GM18526 (cell line): ENCODE measurements around the gene MRPL49.

Experiments used
- POLR2A ChIP-seq: IDR thresholded peaks from 3 replicates; pipeline ENCODE4 v1.6.1; 2011; ENCODE audit not compliant: insufficient read length; ENCODE audit errors: extremely low read depth

Gene MRPL49

DNA sequence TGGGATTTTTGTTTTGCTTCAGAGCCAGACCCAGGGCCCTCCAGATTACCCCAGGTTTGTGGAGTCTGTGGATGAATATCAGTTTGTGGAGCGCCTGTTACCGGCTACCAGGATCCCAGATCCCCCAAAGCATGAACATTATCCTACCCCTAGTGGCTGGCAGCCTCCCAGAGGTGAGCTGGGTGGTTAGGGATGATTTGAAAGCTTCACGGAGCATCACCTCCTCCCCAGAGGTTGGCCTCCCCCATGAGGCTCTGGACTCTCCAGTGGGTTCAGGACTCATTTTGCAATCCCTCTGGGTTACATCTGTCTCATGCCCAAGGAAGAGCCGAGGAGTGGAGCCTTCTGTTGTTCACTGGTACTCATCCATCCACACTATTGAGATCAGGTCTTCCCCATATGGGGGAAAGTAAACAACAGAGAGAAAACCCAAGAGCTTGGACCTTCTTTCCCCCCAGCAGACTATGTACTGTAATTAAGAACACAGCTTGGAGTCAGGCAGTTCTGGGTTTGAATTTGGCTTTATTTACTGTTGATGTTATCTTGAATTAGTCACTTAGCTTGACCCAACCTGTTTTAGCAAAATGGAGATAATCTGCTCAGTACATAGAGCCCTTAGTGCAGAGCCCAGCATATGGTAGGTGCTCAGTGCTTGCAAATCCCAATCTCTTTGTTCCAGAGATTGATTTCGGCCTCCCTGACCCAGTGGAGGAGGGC, 2.5 kb downstream of the MRPL49 start:
- no peak for TF ChIP-seq POLR2A

DNA sequence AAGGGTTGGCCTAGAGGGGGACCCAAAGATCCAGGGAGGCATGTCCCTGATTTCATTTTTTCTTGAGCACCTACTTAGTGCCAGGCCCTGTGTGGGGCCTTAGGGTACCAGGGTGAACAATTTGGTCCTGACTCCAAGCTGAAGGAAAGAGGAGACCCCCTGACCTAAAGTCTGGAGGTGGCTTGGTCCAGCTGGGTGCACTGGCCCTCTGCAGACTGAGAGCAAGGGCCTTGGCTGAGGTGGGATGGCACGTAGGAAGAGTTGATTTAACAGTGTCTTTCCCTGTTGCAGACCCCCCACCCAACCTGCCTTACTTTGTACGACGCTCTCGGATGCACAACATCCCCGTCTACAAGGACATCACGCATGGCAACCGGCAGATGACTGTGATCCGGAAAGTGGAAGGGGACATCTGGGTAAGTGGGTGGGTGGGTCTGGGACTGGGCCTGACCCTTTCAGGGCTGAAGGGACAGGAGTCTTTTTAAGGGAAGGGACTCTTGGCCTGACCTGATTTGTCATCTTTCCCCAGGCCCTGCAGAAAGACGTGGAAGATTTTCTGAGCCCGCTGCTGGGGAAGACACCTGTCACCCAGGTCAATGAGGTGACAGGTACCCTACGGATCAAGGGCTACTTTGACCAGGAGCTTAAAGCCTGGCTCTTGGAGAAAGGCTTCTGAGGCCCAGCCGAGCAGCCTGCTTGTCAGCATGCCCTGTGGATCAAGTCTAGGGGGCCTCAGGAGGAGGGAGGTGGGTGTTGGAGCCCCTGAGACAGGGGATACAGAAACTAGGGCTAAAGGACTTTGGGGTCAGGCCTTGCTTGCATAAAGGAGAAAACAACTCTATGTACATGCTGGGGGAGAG, 3.3 kb downstream of the MRPL49 start:
- TF ChIP-seq POLR2A = no peak

DNA sequence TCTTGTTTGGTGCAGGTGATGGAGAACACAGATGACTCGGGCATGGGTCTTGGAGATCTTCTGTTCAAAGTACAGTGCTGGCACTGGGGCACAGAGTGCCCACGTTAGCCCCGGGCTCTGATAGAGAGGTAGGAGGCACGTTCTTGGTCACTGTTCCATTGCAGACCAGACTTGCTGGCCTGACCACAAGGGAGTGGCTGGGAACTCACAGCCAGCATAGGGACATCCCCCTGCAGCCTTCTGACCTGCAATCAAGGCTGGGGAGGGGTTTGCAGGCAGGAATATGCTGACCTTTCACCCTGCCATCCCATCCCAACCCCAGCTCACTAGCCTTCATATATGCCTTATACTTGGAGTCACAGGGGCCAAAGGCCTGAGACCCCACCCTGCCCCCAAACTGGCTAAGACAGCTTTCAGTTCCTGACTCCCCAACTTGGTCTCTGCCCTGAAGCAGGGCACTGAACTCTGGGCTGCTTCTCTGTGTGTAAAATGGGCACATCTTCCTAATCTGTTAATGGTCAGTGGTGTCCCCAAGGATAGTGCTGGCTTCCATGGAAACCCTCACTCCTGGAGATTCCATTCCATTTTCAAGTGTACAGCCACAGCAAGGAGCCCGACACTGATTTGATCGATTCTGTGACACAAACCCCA, 4.6 kb downstream of the MRPL49 start:
- TF ChIP-seq POLR2A = peak; percentile 17

DNA sequence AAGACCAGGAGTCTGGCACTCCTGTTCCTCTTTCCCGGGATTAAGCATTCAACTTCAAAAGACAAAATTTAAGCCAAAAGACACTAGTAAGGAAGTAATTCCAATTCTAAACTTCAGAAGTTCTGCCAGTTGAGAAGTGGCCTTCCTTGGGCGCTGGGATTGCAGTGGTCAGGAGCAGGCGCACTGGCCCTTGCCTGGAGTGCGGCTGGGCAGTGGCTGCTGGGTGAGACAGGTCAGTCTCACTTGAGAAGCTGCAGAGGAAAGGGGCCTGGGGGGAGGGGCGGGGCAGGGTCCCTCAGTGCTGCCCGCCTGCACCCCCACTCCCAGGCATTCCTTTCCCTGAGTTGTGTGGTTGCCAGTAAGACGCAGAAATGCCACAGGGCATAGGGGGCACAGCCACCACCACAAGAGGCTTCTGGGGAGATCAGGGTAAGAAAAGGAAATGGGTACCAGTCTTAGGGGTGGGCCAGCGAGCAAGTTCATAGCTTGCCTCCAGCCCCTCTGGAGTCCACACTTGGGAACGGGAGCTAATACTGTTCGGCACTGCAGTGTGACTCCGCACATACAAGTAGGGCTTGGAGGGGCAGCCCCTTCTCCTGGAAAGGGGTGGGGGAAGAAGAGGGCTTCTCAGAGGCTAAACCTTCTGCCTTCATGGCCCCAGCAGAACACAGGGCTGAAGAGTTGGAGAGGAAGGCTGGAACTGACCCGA, 5.5 kb downstream of the MRPL49 start:
- TF ChIP-seq POLR2A = no peak

DNA sequence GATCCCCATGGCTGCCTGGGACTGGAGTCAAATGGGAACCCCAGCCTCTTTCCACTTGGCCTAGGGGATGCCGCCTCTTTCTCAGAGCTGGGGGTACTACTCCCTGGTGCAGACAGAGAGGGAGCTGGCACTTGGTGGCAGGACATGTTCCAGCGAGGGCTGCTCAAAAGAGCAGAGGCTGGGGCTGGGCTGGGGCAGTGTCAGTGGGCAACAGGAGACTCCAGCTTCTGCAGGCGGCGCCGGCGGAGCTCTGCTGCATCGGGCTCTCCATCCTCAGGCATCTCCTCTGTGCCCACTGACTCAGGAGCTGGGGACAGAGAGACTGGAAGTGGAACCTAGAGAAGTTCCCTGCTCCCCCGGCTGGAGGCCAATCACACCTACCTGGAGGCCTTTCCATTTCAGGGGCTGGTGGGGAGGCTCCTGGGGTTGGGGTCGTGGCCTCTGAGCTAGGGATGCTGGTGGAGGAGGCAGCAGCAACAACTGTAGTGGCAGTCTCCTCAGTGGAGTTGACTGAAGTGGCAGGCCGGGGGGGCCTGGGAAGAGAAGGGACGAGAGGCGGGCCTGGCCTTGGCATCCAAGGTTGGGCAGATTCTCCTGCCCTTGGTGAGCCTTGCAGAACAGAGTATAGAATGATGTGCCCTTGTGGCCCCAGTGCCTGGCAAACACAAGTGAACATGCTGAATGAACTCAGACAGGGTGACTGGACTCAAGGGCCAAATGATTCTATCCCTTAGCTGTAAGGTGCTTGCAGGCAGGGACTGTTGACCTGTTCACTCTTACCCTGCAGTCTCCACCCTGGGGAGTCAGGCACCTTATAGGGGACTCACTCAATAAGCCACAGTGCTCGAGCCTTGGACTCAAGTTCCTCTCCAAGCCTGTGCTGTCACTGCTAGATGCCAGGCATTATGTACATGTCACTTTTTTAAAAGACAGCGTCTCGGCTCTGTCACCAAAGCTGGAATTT, 6.3 kb downstream of the MRPL49 start:
- no peak for TF ChIP-seq POLR2A

DNA sequence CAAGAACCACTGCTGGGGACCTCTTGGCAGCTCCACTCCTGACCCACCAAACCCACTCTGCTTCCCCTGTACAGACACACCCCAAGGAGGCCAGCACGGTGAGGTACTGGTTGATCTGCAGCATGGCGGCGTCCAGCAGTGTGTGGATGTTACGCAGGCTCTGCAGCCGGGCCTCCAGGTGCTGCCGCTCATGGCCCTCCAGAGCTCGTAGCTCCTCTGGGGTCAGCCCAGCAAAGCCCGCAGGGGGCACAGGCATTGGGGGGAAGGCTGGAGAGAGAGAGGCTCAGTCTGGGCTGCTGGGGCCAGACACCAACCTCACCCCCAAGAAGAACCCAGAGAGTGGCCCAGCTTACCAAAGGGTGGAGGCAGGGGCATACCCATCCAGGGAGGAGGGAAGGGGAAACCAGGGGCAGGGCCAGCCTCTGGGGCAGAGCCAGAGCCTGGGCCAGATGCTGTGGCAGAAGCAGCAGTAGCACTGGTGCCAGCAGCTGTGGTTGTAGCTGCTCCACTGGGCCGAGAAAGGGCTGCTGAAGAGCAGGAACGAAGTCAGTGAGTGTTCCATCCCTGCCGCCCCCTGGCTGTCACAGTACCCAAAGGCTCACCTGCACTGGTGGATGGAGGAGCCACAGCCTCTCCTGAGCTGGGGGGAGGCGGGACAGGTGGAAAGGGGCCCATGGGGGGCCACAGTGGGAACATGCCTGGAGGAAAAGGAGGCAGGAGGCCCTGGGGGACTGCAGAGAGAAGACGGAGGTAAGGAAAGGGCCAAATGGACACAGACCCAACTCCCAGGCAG, 7.7 kb downstream of the MRPL49 start:
- TF ChIP-seq POLR2A = no peak

DNA sequence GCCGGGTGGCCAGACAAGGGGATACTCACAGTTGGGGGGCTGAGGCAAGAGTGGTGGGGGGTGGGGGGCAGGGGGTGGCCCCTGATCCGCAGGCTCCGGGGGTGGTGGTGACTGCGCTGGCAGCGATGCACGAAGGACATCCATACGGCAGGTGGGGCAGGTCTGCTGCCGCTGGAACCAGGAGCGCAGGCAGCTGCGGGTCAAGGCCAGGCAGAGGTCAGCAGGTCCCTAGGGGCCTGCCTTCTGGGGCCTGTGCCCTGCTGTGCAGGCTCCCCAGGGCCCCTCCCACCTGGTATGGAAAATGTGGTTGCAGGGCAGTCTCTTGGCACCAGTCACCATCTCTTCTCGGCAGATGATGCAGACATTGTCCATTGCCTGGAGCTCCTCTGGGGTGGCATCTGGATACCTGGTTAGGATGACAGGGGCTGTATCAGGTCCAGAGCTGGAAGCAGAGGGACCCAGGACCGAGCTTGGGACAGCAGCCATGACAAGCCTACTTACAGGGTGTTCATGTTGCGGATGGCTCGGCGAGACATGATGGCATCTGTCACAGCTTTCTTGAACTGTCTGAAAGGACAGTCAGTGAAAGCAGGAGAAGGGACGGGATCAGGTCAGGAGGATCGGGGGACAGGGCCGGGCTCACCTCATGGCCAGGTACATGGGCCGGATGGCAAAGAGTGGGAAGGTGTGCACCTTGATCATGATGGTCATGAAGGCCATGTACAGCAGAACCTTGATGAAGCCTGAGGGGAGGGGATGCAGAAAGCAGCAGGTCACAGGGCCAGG, 8.7 kb downstream of the MRPL49 start:
- TF ChIP-seq POLR2A = no peak

DNA sequence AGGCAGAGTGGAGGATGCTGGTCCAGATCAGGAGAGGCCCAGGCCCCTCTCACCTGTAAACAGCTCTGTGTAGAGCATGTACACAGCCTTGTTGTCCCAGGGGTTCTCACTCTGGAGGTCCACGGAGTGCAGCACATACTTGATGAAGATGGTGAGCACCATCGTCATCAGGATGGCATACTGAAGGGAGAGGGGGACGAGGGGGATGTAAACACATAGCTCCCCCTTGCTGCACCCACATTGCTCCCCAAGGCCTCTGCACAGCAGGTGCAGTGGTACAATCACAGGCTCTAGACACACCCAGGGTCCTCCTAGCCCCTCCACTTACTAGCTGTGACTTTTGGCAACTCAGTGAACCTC, 9.3 kb downstream of the MRPL49 start:
- no peak for TF ChIP-seq POLR2A

DNA sequence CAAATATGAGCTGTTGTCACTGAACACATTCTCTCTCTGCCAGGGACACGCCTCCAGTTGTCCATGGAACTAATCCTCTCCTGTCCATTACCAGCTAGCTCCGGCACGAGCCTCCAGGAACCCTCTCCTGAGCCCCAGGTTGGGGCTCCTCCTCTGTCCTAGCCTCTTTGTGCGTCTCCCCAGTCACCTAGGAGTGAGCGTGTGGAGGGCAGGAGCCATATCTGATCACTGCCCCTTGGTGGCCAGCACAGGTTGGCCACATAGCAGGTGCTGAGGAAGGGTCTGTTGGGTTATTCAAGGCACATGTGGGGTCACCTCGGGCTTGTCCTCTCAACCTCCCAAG, 9.7 kb downstream of the MRPL49 start:
- TF ChIP-seq POLR2A = no peak

DNA sequence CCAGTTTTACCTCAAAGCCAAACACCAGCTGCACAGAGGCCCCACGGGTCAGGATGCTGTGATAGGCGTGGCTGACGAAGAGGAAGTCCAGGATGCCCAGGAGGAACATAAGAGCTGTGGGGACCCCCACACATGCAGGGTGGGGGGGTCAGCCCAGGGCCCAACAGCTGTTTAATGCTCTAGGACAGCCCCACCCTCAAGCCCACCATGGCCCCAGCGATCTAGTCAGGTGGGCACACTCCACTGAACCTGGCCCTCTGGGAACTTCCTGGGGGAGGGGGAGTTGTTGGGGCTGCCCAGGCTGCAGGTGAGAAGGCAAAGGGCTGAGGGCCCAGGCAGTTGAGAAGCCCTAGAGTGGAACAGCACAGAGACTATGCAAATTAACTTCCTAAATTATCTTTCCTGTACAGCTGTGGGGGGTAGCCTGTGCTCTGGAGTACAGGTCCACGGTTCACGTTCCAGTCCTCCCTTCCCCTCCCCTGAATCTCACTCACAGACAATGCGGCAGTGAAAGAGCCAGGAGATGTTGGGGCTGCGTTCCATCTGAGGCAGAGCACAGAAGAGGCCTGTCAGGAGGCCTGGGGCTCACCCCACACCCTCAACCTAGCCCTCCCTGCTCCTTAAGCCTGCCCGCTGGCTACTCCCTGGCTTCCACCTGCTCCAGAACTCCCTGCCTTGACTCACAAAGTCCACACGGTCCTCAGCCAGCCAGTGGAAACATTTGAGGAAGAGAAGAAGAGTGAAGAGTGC, 10.3 kb downstream of the MRPL49 start:
- peak; percentile 67 for TF ChIP-seq POLR2A

DNA sequence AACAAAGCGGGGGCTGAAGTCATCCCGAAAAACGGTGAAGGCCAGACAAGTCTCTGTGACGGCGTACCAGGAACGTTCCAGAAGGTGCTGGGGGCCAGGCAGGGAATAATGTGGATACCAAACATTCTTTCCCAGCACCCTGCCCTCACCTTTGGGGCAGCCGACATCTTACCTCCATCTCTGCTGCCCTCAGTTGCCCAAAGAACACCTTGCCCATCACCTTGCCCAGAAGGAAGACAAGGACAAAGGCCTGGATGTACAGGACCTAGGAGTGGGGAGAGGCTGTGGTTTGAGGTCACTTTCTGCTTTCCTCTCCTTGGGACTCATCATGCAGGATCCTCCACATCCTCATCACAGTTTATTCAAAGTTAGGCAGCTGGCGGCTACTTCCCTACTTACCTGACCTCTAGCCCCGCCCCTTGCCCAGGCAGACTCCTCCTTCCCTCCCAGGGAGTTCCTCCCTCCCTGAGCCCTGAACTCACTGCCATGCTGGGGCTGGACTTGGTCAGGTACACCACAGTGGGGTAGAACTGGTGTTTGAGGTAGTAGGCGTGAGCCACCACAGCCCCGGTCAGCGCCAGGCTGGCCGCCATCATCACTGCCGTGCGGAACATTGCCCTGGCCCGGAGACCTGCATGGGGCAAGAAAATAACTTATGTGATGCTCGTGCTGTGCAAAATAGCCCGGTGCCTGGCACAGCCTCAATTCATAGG, 11.0 kb downstream of the MRPL49 start:
- TF ChIP-seq POLR2A = peak; percentile 61

DNA sequence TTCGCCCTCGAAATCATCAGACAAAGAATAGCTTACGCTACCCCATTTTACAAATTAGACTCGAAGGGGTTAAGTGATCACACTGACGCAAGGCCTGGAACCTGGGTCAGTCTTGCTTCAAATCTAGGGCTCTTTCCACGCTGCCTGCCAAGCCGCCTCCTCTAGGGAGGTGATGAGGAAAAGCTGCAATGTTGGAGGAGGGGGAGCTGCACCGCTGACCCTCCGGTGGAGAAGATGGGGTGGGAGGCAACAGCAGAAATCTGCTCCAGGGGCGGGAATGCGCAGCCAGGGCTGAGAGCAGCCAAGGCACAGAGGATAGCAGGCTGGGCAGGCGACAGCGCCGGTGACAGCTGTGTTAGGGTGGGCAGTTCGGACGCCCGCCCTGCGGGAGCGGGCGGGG, 11.6 kb downstream of the MRPL49 start:
- no peak for TF ChIP-seq POLR2A
